Measurements from ENCODE around the gene RXFP2.
A peak's percentile ranks its signal among the peaks of the same experiment; 100 is the strongest.

Gene RXFP2

DNA sequence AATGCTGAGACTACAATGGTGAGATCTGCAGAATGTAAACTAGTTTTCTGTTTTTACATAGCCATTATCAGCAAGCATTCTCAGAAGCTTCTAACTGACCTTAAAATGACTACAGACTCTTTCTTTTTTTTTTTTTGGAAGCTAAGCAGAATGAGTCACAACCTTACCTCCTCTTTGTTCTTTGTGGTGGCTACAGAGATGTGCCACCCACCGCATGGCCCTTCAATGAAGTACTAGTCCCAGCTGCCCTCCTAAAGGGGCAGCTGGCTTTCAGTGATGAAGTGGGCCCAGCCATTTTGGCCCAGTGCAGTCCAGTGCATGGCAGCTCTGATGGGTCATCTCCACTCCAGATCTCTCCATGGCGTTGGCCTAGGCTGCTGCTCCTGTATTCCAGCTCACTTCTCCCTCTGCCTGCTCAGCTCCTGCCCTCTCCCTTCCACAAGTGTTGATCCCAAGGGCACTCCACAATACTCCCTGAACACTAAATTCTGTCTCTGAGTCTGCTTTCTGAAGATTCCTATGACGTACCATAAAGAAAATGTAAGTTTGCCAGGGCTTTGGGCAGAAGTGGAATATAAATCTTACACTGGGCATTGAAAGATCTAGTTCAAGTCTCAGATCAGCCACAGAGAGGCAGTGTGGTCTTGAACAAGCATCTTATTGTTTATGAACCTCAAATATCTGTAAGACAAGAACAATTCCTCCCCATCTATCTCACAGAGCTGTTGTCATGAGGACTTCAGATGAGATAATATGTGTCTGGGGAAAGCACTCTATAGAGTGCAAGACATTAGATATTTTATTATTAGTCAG, 85.6 kb downstream of the RXFP2 start:
- DNase-seq (ENCODE audit: low read depth) = no peak
- peak; percentile 32 for TF ChIP-seq CTCF (IDR thresholded peaks at IDR 0.05; ENCODE audit: control insufficient read depth, insufficient read depth, low read depth, low read length, missing control alignments)
- no peak overlapping the region for H3K4me3 ChIP-seq (ENCODE audit: control insufficient read depth, low read depth, low read length)

- DNase-seq (ENCODE audit: low read depth) = no peak
- TF ChIP-seq CTCF (IDR thresholded peaks at IDR 0.05; ENCODE audit: control insufficient read depth, insufficient read depth, low read depth, low read length, missing control alignments) = no peak
- no peak overlapping the region for H3K4me3 ChIP-seq (ENCODE audit: control insufficient read depth, low read depth, low read length)
Observed at GRCh38 chr13:31826521-31826920, 87.2 kb downstream of the RXFP2 start.

- no peak for DNase-seq (ENCODE audit: low read depth)
- no peak for TF ChIP-seq CTCF (IDR thresholded peaks at IDR 0.05; ENCODE audit: control insufficient read depth, insufficient read depth, low read depth, low read length, missing control alignments)
- no peak overlapping the region for H3K4me3 ChIP-seq (ENCODE audit: control insufficient read depth, low read depth, low read length)
Observed at GRCh38 chr13:31827707-31828106, 88.4 kb downstream of the RXFP2 start.

GRCh38 chr13:31835932-31836331, 96.6 kb downstream of the RXFP2 start:
- TF ChIP-seq CTCF (IDR thresholded peaks at IDR 0.05; ENCODE audit: control insufficient read depth, insufficient read depth, low read depth, low read length, missing control alignments) = no peak
- DNase-seq (ENCODE audit: low read depth) = peak; percentile 13
- no peak overlapping the region for H3K4me3 ChIP-seq (ENCODE audit: control insufficient read depth, low read depth, low read length)

GRCh38 chr13:31843044-31843443, 103.7 kb downstream of the RXFP2 start:
- no peak for DNase-seq (ENCODE audit: low read depth)
- no peak for TF ChIP-seq CTCF (IDR thresholded peaks at IDR 0.05; ENCODE audit: control insufficient read depth, insufficient read depth, low read depth, low read length, missing control alignments)
- H3K4me3 ChIP-seq (ENCODE audit: control insufficient read depth, low read depth, low read length) = no peak overlapping the region

DNA sequence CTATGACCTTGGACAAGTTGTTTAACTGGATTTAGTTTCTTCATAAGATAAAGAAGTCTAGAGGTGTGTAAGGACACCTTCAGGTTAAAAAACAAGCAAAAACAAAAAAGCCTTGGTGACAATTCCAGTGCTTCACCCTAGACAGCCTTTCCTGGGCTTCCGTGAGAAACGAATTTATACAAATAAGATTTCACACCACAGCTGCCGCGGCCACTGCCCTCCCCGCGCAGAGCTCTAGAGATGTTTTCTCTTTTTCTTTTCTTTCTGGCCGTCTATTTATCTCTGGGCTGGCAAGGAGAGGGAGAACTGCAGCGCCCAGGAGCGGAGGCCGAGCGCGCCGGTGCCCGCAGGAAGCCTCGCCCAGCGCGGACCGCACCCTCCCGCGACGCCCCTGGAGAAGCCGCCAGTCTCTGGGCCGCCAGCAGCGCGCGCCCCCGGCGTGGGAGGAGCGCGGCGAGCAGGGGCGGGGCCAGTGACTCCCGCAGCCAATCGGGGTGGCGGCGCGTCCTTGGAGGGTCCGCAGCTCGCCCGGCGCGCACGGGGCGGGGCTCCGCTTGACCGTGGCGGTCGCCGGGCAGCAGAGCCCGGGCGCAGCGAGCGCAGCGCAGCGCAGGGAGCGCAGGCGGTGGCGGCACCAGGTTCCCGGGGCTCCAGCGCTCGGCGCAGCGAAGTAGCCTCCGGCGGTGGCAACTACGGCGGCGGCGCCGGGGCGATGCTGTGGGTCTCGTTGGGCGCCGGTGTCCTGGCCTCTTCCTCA, 107.0 kb downstream of the RXFP2 start:
- DNase-seq (ENCODE audit: low read depth) = peak; percentile 16
- TF ChIP-seq CTCF (IDR thresholded peaks at IDR 0.05; ENCODE audit: control insufficient read depth, insufficient read depth, low read depth, low read length, missing control alignments) = no peak
- peak overlapping the region; percentile 64 for H3K4me3 ChIP-seq (ENCODE audit: control insufficient read depth, low read depth, low read length)
